Measurements from ENCODE around the gene SEC22B. TPM values are rescaled to one million over a fixed set of nuclear protein-coding genes. Genes with fewer than 3 reads are reported as not detected.

SEC22B gene
- total RNA-seq: 20.5 and 21.6 TPM in 2 replicates

DNA sequence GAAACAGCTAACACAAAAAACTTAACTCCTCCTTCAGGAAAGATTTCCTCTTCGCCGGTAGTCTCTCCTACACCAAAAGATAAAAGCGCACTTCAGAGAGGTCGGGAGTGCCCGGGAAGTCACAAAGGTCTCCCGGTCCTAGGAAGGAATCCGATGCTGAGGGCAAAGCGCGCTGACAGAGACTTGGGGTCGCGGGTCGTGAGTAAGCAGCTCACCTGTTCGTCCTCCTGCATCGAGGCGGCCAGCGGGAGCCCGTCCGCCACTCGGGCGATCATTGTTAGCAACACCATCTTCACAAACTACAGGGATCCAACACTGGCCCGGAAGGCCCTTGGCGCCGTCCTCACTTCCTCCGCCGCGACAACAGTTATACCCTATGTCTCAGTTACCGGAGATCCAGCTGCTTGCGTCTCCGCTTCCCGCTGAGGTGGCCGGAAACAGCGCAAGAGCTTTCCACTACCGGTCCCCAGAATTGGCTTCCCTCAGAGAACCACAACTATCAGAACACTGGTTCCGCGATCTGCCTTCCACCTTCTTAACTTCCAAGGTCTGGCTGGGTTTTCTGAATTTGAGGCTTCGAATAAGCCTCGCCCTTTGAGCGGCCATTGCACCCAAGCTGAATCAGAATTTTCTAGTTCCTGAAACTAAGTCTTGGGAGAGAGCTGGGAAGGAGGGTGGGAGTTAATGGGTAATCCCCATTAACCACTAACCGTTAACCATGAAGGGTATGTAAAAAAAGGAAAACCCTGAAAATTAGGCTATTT, at the start of gene SEC22B:
Gene SEC22B (minus strand): TSS at position 429 of the 764 bp plus-strand sequence. CDS start 139 bp downstream, at position 290.

Other genes with a start within 250 kb of the SEC22B start
- 6.7 and 24.2 TPM in 2 replicates for gene NOTCH2, start 106.9 kb downstream of the SEC22B start, total RNA-seq
- 3.8 and 12.2 TPM in 2 replicates for gene NBPF8, start 238.5 kb upstream of the SEC22B start, total RNA-seq

Data from dermis lymphatic vessel endothelial cell (primary cell).